ENCODE data around the gene MAP7D3. TPM values are rescaled to one million over a fixed set of nuclear protein-coding genes. Genes with fewer than 3 reads are reported as not detected.
"Not testable (repeated sequence)": the region's sequence is repeated elsewhere in the genome, so short reads cannot be mapped to it uniquely, and the experiment has no call there.

MAP7D3 gene
- polyA plus RNA-seq, 3 donors: 1.8 to 3.4 (median 2.9) TPM

DNA sequence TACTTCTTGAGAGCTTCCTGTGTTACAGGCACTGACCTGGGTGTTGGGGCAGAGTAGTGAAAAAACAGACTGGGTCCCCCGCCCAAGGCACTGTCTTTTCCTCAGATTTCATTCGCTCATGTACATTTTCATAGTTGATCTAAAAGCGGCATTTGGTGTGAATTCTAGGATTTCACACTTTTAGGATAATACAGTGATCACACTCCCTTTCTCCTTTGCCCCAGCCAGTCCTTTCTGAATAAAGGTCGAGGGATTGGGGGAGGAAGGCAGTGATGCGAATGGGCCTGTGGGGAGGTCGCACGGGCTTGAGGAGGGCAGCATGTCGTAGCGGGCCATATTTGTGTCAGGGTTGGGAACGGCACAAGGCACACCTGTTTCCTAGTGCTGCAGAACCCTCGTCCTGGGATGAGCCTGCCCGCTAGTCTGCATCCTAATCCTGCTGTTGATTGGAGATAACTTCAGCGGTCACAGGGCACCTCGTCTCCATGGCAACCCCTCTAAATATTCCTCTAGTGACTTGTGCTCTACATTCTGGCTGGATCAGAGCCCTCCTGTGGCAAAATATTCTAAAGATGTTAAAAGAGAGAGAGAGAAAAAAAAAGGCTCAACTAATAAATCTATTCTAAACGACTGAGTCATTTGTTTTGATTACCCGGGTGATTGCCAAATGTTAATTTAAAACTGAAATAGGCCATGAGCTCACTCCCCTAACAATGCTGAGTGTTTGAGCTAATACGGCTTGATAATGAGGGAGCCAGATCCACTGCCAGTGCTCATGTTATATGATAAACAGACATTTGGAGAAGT lies 82.1 kb downstream of the MAP7D3 start:
- TF ChIP-seq, protein P1, sequence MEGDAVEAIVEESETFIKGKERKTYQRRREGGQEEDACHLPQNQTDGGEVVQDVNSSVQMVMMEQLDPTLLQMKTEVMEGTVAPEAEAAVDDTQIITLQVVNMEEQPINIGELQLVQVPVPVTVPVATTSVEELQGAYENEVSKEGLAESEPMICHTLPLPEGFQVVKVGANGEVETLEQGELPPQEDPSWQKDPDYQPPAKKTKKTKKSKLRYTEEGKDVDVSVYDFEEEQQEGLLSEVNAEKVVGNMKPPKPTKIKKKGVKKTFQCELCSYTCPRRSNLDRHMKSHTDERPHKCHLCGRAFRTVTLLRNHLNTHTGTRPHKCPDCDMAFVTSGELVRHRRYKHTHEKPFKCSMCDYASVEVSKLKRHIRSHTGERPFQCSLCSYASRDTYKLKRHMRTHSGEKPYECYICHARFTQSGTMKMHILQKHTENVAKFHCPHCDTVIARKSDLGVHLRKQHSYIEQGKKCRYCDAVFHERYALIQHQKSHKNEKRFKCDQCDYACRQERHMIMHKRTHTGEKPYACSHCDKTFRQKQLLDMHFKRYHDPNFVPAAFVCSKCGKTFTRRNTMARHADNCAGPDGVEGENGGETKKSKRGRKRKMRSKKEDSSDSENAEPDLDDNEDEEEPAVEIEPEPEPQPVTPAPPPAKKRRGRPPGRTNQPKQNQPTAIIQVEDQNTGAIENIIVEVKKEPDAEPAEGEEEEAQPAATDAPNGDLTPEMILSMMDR (IDR thresholded peaks at IDR 0.05): no peak
- no peak overlapping the region for H3K4me3 Mint-ChIP-seq
- no peaks in the 10 kb centered on the region for H3K4me1 ChIP-seq (ENCODE audit: control insufficient read depth in 1 of 2, insufficient read depth in 2 of 2, low read length in 2 of 2)
- peaks cover 2 to 14% (median 6%) of the 10 kb centered on the region in 3 donors for H3K27me3 Mint-ChIP-seq (ENCODE audit: low read depth in 3 of 3)
- H3K36me3 ChIP-seq (replicated peaks in 1 of 2; ENCODE audit: control insufficient read depth in 1 of 2, insufficient read depth in 2 of 2, low read length in 2 of 2): no peaks in the 10 kb centered on the region
- peaks cover 0 to 3% of the 10 kb centered on the region in 2 donors for H3K27me3 ChIP-seq (ENCODE audit: control insufficient read depth in 2 of 2, insufficient read depth in 2 of 2, low read length in 2 of 2)
- H4K20me1 ChIP-seq (ENCODE audit: insufficient read depth, low read length): no peaks in the 10 kb centered on the region
- H2AFZ ChIP-seq (ENCODE audit: insufficient read depth, low read depth, low read length, poor library complexity, severe bottlenecking): no peak overlapping the region
- peaks cover 3% of the 10 kb centered on the region for H3K4me1 Mint-ChIP-seq
- WGBS (ENCODE audit: insufficient coverage): 15% methylated on average over 5 of the region's 17 CpGs
- H3K9me3 ChIP-seq (replicated peaks in 1 of 2; ENCODE audit: control insufficient read depth in 1 of 2, insufficient read depth in 1 of 2, low read length in 2 of 2): no peaks in the 10 kb centered on the region
- no peak overlapping the region for H3K27ac Mint-ChIP-seq
- no peak overlapping the region for H3K4me2 ChIP-seq (replicated peaks; ENCODE audit: extremely low read depth, low read length, poor library complexity, severe bottlenecking)
- H3K9me3 Mint-ChIP-seq: no peaks in the 10 kb centered on the region
- no peak overlapping the region for H3K9ac ChIP-seq (ENCODE audit: insufficient read depth, low read length, poor library complexity, severe bottlenecking)
- no peak overlapping the region for H3K4me3 ChIP-seq (replicated peaks in 1 of 3; ENCODE audit: low read depth in 2 of 3, low read length in 3 of 3)
- no peaks in the 10 kb centered on the region for H3K36me3 Mint-ChIP-seq
- intact Hi-C loops (cut with micrococcal nuclease): no loop called here
- no peak overlapping the region for H3K27ac ChIP-seq (ENCODE audit: low read depth in 1 of 2, low read length in 2 of 2)
- no peak for DNase-seq
- no peaks in the 10 kb centered on the region for H3K79me2 ChIP-seq (ENCODE audit: insufficient read depth, low read length)

DNA sequence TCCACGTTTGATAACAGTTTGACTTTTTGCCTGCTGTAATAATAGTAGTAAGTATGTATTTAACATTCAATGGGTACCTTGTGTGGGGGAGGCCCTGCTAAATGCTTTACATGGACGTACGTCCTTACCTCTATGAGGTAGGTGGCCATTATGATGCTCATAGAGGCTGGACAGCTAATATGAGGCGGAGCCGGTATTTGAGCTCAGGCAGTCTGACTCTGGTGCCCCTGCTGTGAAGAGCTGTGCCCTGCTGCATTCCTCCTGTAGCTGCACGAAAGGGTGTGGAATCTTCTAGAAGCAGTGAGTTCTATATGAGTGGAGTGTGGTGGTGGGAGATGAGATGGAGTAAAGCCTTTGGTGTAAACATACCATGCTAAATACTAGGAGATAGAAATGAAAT lies 83.2 kb downstream of the MAP7D3 start:
- H3K36me3 ChIP-seq (replicated peaks in 1 of 2; ENCODE audit: control insufficient read depth in 1 of 2, insufficient read depth in 2 of 2, low read length in 2 of 2); H3K4me1 ChIP-seq (ENCODE audit: control insufficient read depth in 1 of 2, insufficient read depth in 2 of 2, low read length in 2 of 2); H2AFZ ChIP-seq (ENCODE audit: insufficient read depth, low read depth, low read length, poor library complexity, severe bottlenecking); H3K27ac ChIP-seq (ENCODE audit: low read depth in 1 of 2, low read length in 2 of 2); H3K4me3 ChIP-seq (replicated peaks in 1 of 3; ENCODE audit: low read depth in 2 of 3, low read length in 3 of 3); H3K4me3 Mint-ChIP-seq; H3K36me3 Mint-ChIP-seq; H3K9me3 Mint-ChIP-seq; DNase-seq; H4K20me1 ChIP-seq (ENCODE audit: insufficient read depth, low read length); H3K4me2 ChIP-seq (replicated peaks; ENCODE audit: extremely low read depth, low read length, poor library complexity, severe bottlenecking); H3K27me3 ChIP-seq (ENCODE audit: control insufficient read depth in 2 of 2, insufficient read depth in 2 of 2, low read length in 2 of 2); H3K79me2 ChIP-seq (ENCODE audit: insufficient read depth, low read length); H3K4me1 Mint-ChIP-seq; H3K9ac ChIP-seq (ENCODE audit: insufficient read depth, low read length, poor library complexity, severe bottlenecking); H3K9me3 ChIP-seq (replicated peaks in 1 of 2; ENCODE audit: control insufficient read depth in 1 of 2, insufficient read depth in 1 of 2, low read length in 2 of 2); intact Hi-C loops (cut with micrococcal nuclease): not testable (repeated sequence)
- peaks cover 2 to 13% (median 5%) of the 10 kb centered on the region in 3 donors for H3K27me3 Mint-ChIP-seq (ENCODE audit: low read depth in 3 of 3)
- peak overlapping the region in 1 of 7 donors; percentile 70 for H3K27ac Mint-ChIP-seq
- whole genome bisulfite sequencing (ENCODE audit: insufficient coverage): 100% methylated on average over 1 of the region's 6 CpGs
